HL-60 (cell line): ENCODE results near the gene BICD2.

Experiments used
- DNase-seq, 2 experiments: peaks; one replicate each; pipeline ENCODE4 v3.0.0-alpha.2; 2010 to 2020; ENCODE audit warnings: low read depth in 1 of 2, low spot score in 1 of 2
- H3K27ac ChIP-seq: fragments of 250-450 bp; sonication (Bioruptor Pico); replicated peaks from 2 replicates; pipeline ENCODE4 v1.5.1; 2020; ENCODE audit warnings: mild to moderate bottlenecking, moderate library complexity
- H3K27me3 ChIP-seq: fragments of 250-450 bp; sonication (Bioruptor Pico); 2 replicates; pipeline ENCODE4 v1.5.1; 2021; ENCODE audit warnings: mild to moderate bottlenecking, moderate library complexity; ENCODE audit not compliant: insufficient read depth, poor library complexity, severe bottlenecking
- H3K4me3 ChIP-seq: replicated peaks from 2 replicates; pipeline ENCODE4 v1.5.1; 2011; ENCODE audit warnings: mild to moderate bottlenecking, control low read depth, low read length; ENCODE audit not compliant: insufficient read depth
- GABPA ChIP-seq: IDR thresholded peaks from 2 replicates; pipeline ENCODE4 v1.6.1; 2012; ENCODE audit warnings: low read depth
- POLR2AphosphoS5 ChIP-seq: IDR thresholded peaks from 2 replicates; pipeline ENCODE4 v1.6.1; 2012; ENCODE audit warnings: low read depth
- REST ChIP-seq: IDR thresholded peaks from 2 replicates; pipeline ENCODE4 v1.6.1; 2012; ENCODE audit warnings: low read depth; ENCODE audit not compliant: insufficient replicate concordance
- SPI1 ChIP-seq: IDR thresholded peaks from 2 replicates; pipeline ENCODE4 v1.6.1; 2012; ENCODE audit warnings: low read depth, mild to moderate bottlenecking, borderline replicate concordance
- TF ChIP-seq, protein P1 (sequence below): IDR thresholded peaks from one replicate; pipeline ENCODE4 v1.5.1; 2011; ENCODE audit warnings: low read length, control low read depth, inconsistent platforms; ENCODE audit not compliant: insufficient read depth

BICD2 gene

GRCh38 chr9:92666236-92666635 is 98.4 kb downstream of the BICD2 start:
- DNase-seq: no peak
- Histone ChIP-seq H3K27me3 (no peaks in the 10 kb centered on the region), H3K4me3 (no peak overlapping the region), H3K27ac (no peak overlapping the region)
- no peak for TF ChIP-seq REST
- TF ChIP-seq SPI1: no peak
- TF ChIP-seq POLR2AphosphoS5: no peak
- TF ChIP-seq GABPA: no peak
- TF ChIP-seq, protein P1, sequence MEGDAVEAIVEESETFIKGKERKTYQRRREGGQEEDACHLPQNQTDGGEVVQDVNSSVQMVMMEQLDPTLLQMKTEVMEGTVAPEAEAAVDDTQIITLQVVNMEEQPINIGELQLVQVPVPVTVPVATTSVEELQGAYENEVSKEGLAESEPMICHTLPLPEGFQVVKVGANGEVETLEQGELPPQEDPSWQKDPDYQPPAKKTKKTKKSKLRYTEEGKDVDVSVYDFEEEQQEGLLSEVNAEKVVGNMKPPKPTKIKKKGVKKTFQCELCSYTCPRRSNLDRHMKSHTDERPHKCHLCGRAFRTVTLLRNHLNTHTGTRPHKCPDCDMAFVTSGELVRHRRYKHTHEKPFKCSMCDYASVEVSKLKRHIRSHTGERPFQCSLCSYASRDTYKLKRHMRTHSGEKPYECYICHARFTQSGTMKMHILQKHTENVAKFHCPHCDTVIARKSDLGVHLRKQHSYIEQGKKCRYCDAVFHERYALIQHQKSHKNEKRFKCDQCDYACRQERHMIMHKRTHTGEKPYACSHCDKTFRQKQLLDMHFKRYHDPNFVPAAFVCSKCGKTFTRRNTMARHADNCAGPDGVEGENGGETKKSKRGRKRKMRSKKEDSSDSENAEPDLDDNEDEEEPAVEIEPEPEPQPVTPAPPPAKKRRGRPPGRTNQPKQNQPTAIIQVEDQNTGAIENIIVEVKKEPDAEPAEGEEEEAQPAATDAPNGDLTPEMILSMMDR: no peak

- no peak overlapping the region for H3K4me3 ChIP-seq
- no peaks in the 10 kb centered on the region for H3K27me3 ChIP-seq
- no peak for DNase-seq
- H3K27ac ChIP-seq: no peak overlapping the region
- TF ChIP-seq, protein P1: no peak
- no peak for TF ChIP-seq POLR2AphosphoS5
- no peak for TF ChIP-seq GABPA
- no peak for TF ChIP-seq REST
- TF ChIP-seq SPI1: no peak
These were observed 98.8 kb downstream of the BICD2 start for GRCh38 chr9:92665836-92666235.

GRCh38 chr9:92664394-92665152 is 100.1 kb downstream of the BICD2 start:
- Histone ChIP-seq H3K27me3 (no peaks in the 10 kb centered on the region), H3K4me3 (no peak overlapping the region), H3K27ac (no peak overlapping the region)
- DNase-seq: no peak
- no peak for TF ChIP-seq SPI1
- no peak for TF ChIP-seq REST
- TF ChIP-seq GABPA: no peak
- TF ChIP-seq, protein P1: no peak
- no peak for TF ChIP-seq POLR2AphosphoS5
